Suprapubic skin (tissue), 3 donors: Measurements from ENCODE around the gene ZNF865.

Experiments
- CTCF ChIP-seq, 2 donors: fragments of 200-600 bp in 1 of 2; fragments of 450-650 bp in 1 of 2; sonication (generic) in 1 of 2; IDR thresholded peaks; one replicate each; pipeline ENCODE4 v1.5.1; 2016 to 2019; ENCODE audit warnings: antibody characterized with exemption in 2 of 2, mild to moderate bottlenecking in 1 of 2, moderate library complexity in 1 of 2
- EP300 ChIP-seq: sonication (generic); formaldehyde crosslinking; IDR thresholded peaks from one replicate; pipeline ENCODE4 v1.6.1; 2017; ENCODE audit warnings: antibody characterized with exemption
- POLR2A ChIP-seq, 2 donors: fragments of 450-650 bp; IDR thresholded peaks; one replicate each; pipeline ENCODE4 v1.6.1; 2017; ENCODE audit warnings: antibody characterized with exemption in 2 of 2, mild to moderate bottlenecking in 2 of 2, moderate library complexity in 2 of 2

DNA sequence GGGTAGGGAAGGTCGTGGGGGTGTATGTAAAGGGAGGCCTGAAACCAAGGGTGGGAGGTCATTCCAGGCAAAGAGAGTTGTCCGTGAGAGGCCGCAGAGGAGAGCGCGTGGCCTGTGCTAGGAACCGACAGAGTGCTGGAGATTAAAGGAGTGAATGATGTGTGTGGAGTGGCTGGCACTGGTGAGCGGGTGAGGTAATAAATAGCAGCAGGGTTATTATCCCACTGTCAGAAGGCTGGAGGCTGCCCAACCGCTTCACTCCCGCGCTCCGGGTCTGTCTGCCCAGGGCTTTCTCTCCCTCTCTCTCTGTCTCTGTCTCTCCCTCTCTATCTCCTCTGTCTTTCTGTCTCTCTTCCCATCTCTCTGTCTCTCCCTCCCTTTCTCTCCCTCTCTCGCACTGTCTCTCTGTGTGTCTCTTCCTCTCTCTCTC lies 42.2 kb upstream of the ZNF865 start:
- TF ChIP-seq CTCF (IDR thresholded peaks at IDR 0.05) = no peak
- TF ChIP-seq EP300 = no peak
- no peak for TF ChIP-seq POLR2A (IDR thresholded peaks at IDR 0.05)
